Parathyroid adenoma (tissue), 2 donors: ENCODE results near the gene ADD3.
"Not testable (repeated sequence)": the region's sequence is repeated elsewhere in the genome, so short reads cannot be mapped to it uniquely, and the experiment has no call there.

Source experiments
- H2AFZ ChIP-seq: fragments of 300-600 bp; sonication (generic); one replicate; pipeline ENCODE4 v1.7.0; 2017; ENCODE audit warnings: antibody characterized with exemption, mild to moderate bottlenecking
- H3K27ac ChIP-seq: fragments of 300-600 bp; sonication (generic); one replicate; pipeline ENCODE4 v1.7.0; 2017
- H3K27me3 ChIP-seq: fragments of 300-600 bp; sonication (generic); one replicate; pipeline ENCODE4 v1.7.0; 2017; ENCODE audit warnings: low read length; ENCODE audit not compliant: control insufficient read depth, insufficient read depth
- H3K36me3 ChIP-seq: fragments of 300-600 bp; sonication (generic); one replicate; pipeline ENCODE4 v1.7.0; 2017; ENCODE audit warnings: low read length; ENCODE audit not compliant: control insufficient read depth, insufficient read depth
- H3K4me1 ChIP-seq: fragments of 300-600 bp; sonication (generic); one replicate; pipeline ENCODE4 v1.7.0; 2017; ENCODE audit warnings: control low read depth
- H3K4me2 ChIP-seq: fragments of 300-600 bp; sonication (generic); one replicate; pipeline ENCODE4 v1.7.0; 2017; ENCODE audit warnings: low read length
- H3K4me3 ChIP-seq: fragments of 300-600 bp; sonication (generic); one replicate; pipeline ENCODE4 v1.7.0; 2017; ENCODE audit warnings: low read depth, low read length
- H3K79me2 ChIP-seq: fragments of 300-600 bp; sonication (generic); one replicate; pipeline ENCODE4 v1.7.0; 2017; ENCODE audit warnings: control low read depth
- H3K9ac ChIP-seq: fragments of 300-600 bp; sonication (generic); one replicate; pipeline ENCODE4 v1.7.0; 2017; ENCODE audit warnings: mild to moderate bottlenecking
- H3K9me3 ChIP-seq: fragments of 300-600 bp; sonication (generic); one replicate; pipeline ENCODE4 v1.7.0; 2017; ENCODE audit warnings: low read length; ENCODE audit not compliant: control insufficient read depth
- TF ChIP-seq, protein P1 (sequence below): fragments of 300-600 bp; sonication (generic); IDR thresholded peaks from one replicate; pipeline ENCODE4 v1.7.0; 2017; ENCODE audit warnings: antibody characterized with exemption, mild to moderate bottlenecking
- donor health status: primary hyperparathyroidism.

ADD3 gene

DNA sequence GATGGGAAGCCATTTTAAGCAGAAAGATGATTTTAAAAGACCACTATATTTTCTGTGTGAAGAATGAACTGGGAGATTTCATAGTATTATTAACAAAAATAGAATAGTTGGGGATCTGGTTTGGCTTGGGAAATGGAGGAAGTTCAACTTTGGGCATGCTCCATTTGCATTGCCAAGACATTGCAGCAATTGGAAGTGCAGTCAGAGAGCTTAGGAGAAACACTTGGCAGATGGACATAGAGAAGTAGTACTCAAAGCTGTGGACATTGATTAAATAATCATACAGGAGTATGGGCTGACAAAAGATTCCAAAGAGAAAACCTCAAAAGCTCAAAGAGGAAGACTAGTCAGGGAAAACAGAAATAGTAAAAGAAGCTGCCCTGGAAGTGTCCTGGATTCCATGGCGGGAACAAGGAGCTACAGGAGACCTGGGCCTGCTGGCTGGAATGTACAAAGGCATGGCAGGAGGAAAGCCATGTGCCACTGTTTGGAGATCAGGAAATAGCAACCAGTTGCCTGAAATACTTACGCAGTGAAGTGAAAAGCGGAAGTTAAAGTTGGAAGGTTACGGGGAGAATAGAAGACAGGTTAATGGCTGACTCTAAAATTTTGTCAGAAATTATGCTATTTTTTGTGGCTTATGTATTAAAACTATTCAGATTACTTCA, 106.0 kb downstream of the ADD3 start:
- no peaks in the 10 kb centered on the region for H3K79me2 ChIP-seq
- no peaks in the 10 kb centered on the region for H3K9me3 ChIP-seq
- no peaks in the 10 kb centered on the region for H3K4me1 ChIP-seq
- H3K27me3 ChIP-seq: no peaks in the 10 kb centered on the region
- no peak overlapping the region for H3K4me3 ChIP-seq
- no peak overlapping the region for H3K4me2 ChIP-seq
- H3K9ac ChIP-seq: no peak overlapping the region
- TF ChIP-seq, protein P1, sequence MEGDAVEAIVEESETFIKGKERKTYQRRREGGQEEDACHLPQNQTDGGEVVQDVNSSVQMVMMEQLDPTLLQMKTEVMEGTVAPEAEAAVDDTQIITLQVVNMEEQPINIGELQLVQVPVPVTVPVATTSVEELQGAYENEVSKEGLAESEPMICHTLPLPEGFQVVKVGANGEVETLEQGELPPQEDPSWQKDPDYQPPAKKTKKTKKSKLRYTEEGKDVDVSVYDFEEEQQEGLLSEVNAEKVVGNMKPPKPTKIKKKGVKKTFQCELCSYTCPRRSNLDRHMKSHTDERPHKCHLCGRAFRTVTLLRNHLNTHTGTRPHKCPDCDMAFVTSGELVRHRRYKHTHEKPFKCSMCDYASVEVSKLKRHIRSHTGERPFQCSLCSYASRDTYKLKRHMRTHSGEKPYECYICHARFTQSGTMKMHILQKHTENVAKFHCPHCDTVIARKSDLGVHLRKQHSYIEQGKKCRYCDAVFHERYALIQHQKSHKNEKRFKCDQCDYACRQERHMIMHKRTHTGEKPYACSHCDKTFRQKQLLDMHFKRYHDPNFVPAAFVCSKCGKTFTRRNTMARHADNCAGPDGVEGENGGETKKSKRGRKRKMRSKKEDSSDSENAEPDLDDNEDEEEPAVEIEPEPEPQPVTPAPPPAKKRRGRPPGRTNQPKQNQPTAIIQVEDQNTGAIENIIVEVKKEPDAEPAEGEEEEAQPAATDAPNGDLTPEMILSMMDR: no peak
- H2AFZ ChIP-seq: no peak overlapping the region
- H3K36me3 ChIP-seq: no peaks in the 10 kb centered on the region
- no peak overlapping the region for H3K27ac ChIP-seq

DNA sequence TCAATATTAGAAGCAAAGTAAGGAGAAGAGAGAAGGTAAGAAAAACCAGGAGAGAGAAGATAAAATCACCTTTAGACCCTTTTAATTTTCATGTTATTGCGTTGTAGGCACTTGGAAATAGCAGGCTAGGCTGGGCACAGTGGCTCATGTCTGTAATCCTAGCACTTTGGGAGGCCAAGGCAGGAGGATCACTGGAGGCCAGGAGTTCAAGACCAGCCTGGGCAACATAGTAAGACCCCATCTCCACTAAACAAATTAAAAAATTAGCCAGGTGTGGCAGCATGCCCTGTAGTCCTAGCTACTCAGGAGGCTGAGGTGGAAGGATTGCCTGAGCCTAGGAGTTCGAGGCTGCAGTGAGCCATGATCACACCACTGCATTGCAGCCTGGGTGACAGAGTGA, 106.9 kb downstream of the ADD3 start:
- not testable (repeated sequence) for H3K4me3 ChIP-seq, H3K36me3 ChIP-seq, H3K27ac ChIP-seq

DNA sequence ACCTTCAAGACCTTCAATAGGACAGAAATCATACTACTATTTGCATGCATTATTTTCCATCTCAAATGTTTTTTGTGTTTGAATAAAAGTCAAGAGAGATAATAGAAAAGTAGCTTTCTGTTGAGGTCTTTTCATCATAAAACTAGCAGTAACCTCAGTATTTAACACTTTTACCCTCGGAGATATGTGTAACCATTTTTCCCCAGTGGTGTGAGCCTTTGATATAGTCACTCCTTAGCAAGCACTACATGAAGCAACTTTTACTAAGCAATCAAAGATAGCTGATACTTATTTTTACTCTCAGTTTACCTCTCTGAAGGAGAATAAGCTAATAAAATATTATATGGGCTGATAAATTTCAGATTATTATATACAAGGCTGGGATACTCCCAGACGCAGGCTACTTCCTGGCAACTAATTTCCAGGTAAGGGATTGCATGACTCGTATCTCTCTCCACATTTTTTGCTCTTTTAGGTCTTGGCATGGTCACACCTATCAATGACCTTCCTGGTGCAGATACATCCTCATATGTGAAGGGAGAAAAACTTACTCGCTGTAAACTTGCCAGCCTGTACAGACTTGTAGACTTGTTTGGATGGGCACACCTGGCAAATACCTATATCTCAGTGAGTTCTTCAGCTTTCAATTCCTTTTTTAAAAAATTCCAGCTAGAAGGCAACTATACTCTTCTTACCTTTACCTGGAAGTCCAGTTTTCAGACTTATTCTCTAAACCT, 108.2 kb downstream of the ADD3 start:
- no peaks in the 10 kb centered on the region for H3K9me3 ChIP-seq
- TF ChIP-seq, protein P1: no peak
- no peak overlapping the region for H2AFZ ChIP-seq
- no peak overlapping the region for H3K4me2 ChIP-seq
- no peaks in the 10 kb centered on the region for H3K79me2 ChIP-seq
- H3K4me3 ChIP-seq: no peak overlapping the region
- no peaks in the 10 kb centered on the region for H3K4me1 ChIP-seq
- H3K27me3 ChIP-seq: no peaks in the 10 kb centered on the region
- H3K36me3 ChIP-seq: no peaks in the 10 kb centered on the region
- H3K9ac ChIP-seq: no peak overlapping the region
- no peak overlapping the region for H3K27ac ChIP-seq

More for the DNA sequence above, 106.9 kb downstream of the ADD3 start:
- not testable (repeated sequence) for H3K9me3 ChIP-seq, H3K4me2 ChIP-seq, H2AFZ ChIP-seq, H3K27me3 ChIP-seq, H3K9ac ChIP-seq, H3K79me2 ChIP-seq, H3K4me1 ChIP-seq

DNA sequence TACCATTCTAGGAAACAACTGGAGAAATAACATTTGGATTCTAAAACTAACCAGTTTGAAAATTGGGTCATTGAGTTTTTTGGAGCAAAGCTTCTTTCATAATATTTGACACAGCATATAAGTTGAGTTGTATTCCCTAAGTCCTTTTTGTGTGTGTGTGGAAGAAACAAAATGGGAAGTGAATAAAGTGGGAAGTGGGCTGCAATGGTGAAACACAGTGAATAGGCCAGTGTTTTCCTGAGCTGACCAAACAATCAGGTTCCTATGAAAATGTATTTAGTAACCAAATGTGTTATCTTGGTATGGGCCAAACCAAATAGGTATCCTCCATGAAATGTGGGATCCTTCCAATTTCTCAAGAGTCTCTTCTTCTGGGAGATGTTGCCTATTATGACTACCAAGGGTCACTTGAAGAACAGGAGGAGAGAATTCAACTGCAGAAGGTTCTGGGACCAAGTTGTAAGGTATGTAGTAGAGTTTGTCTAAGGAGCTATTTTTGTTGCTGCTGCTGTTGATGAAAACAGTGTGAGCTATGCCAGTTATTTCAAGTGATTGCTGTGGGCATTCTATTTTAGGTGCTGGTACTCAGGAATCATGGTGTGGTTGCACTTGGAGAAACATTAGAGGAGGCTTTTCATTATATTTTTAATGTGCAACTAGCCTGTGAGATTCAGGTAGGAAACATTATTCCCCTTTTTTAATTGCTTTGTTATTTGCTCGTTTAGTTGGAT, 111.3 kb downstream of the ADD3 start:
- TF ChIP-seq, protein P1: no peak
- Histone ChIP-seq H3K4me2 (no peak overlapping the region), H3K4me3 (no peak overlapping the region), H3K4me1 (no peaks in the 10 kb centered on the region), H3K36me3 (no peaks in the 10 kb centered on the region), H2AFZ (no peak overlapping the region), H3K27ac (no peak overlapping the region), H3K9ac (no peak overlapping the region), H3K9me3 (no peaks in the 10 kb centered on the region), H3K27me3 (no peaks in the 10 kb centered on the region), H3K79me2 (no peaks in the 10 kb centered on the region)

DNA sequence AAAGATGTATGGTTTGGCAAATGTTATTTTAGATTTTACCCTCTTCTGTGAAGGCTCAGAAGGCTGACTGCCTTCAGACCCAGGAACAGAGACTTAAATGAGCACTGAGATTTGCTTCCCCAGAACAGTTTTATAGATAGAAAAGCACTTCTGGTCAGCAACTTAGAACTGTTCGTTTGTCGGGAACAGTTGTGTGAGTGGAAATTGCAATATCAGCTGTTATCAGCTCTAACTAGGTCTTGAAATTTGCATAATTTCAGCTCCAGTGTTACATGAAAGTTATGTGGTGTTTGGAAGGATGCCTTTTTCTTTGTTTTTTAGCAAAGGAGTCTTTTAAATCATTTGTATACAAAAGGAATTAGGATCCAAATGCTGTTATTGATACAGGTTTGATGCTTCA, 115.8 kb downstream of the ADD3 start:
- Histone ChIP-seq H3K36me3 (no peaks in the 10 kb centered on the region), H3K27ac (no peak overlapping the region), H2AFZ (no peak overlapping the region)

More for the DNA sequence above, 115.8 kb downstream of the ADD3 start:
- Histone ChIP-seq H3K4me1 (no peaks in the 10 kb centered on the region), H3K4me3 (no peak overlapping the region), H3K9ac (no peak overlapping the region), H3K27me3 (no peaks in the 10 kb centered on the region), H3K4me2 (no peak overlapping the region), H3K9me3 (no peaks in the 10 kb centered on the region), H3K79me2 (no peaks in the 10 kb centered on the region)
- TF ChIP-seq, protein P1: no peak
